ENCODE data around the gene PRX.
"Not testable (repeated sequence)": the region's sequence is repeated elsewhere in the genome, so short reads cannot be mapped to it uniquely, and the experiment has no call there.

Gene PRX

DNA sequence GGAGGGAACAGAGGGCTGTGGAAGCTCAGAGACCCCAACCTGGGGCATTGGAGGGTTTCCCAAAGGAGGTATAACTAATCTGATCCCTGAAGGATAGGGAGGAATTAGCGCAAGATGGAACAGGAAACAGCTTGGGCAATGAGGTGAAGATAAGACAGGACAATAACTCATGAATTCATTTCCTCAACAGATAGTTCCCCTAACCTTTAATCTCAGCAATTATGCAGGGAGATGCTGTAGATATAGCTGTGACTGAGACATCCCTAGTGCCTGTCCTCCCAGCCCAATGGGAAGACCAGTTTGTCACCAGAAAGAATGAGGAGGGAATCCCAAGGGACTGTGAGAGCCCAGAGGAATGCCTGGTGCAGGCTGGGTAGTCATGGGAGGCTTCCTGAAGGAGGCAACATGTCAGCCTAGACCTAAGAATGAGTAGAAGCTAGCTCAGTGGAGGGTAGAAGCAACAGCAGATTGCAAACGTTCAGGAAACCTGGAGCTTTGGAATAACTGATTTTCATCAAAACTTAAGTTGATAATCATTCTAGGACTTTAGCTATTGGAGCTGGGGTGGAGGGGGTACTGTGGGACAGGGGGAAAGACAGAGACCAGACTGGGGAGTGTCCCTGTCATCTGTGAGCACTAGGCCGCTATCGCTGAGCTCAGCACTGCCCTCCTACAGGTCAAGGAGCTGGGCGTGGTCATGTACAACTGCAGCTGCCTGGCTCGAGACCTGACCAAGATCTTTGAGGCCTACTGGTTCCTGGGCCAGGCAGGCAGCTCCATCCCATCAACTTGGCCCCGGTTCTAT is 42.0 kb downstream of the PRX start:
- TF ChIP-seq, protein P1, sequence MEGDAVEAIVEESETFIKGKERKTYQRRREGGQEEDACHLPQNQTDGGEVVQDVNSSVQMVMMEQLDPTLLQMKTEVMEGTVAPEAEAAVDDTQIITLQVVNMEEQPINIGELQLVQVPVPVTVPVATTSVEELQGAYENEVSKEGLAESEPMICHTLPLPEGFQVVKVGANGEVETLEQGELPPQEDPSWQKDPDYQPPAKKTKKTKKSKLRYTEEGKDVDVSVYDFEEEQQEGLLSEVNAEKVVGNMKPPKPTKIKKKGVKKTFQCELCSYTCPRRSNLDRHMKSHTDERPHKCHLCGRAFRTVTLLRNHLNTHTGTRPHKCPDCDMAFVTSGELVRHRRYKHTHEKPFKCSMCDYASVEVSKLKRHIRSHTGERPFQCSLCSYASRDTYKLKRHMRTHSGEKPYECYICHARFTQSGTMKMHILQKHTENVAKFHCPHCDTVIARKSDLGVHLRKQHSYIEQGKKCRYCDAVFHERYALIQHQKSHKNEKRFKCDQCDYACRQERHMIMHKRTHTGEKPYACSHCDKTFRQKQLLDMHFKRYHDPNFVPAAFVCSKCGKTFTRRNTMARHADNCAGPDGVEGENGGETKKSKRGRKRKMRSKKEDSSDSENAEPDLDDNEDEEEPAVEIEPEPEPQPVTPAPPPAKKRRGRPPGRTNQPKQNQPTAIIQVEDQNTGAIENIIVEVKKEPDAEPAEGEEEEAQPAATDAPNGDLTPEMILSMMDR (IDR thresholded peaks at IDR 0.05; ENCODE audit: low read depth, low read length) = no peak
- DNase-seq (ENCODE audit: low read depth in 2 of 2) = no peak
- H3K4me3 ChIP-seq (replicated peaks in 1 of 2; ENCODE audit: low read depth in 2 of 2, low read length in 2 of 2) = no peak overlapping the region

DNA sequence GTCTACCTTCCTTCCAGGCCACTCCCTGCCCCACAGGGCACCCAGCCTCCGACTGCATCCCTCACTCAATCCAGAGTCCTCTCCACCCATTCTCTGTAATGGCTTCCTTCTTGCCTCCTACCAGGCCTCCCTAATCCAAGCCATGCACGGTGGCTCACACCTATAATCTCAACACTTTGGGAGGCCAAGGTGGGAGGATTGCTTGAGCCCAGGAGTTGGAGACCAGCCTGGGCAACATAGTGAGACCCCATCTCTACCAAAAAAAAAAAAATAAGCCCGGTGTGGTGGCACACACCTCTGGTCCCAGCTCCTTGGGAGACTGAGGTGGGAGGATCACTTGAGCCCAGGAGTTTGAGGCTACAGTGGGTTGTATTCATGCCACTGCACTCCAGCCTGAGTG is 42.9 kb downstream of the PRX start:
- DNase-seq (ENCODE audit: low read depth in 2 of 2); H3K4me3 ChIP-seq (replicated peaks in 1 of 2; ENCODE audit: low read depth in 2 of 2, low read length in 2 of 2): not testable (repeated sequence)

DNA sequence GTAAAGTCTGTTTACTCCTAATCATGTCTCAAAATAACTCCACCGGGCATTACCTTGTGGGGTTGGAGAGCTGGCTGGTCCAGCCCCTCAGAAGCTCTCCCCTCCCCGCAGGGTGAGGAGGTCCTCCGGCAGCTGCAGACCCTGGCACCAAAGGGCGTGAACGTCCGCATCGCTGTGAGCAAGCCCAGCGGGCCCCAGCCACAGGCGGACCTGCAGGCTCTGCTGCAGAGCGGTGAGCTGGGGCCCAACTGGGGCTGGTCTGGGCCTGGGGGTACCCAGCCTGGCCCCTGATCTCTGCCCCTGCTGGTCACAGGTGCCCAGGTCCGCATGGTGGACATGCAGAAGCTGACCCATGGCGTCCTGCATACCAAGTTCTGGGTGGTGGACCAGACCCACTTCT is 43.4 kb downstream of the PRX start:
- no peak for DNase-seq (ENCODE audit: low read depth in 2 of 2)
- H3K4me3 ChIP-seq (replicated peaks in 1 of 2; ENCODE audit: low read depth in 2 of 2, low read length in 2 of 2) = no peak overlapping the region
- TF ChIP-seq, protein P1 (IDR thresholded peaks at IDR 0.05; ENCODE audit: low read depth, low read length) = no peak

DNA sequence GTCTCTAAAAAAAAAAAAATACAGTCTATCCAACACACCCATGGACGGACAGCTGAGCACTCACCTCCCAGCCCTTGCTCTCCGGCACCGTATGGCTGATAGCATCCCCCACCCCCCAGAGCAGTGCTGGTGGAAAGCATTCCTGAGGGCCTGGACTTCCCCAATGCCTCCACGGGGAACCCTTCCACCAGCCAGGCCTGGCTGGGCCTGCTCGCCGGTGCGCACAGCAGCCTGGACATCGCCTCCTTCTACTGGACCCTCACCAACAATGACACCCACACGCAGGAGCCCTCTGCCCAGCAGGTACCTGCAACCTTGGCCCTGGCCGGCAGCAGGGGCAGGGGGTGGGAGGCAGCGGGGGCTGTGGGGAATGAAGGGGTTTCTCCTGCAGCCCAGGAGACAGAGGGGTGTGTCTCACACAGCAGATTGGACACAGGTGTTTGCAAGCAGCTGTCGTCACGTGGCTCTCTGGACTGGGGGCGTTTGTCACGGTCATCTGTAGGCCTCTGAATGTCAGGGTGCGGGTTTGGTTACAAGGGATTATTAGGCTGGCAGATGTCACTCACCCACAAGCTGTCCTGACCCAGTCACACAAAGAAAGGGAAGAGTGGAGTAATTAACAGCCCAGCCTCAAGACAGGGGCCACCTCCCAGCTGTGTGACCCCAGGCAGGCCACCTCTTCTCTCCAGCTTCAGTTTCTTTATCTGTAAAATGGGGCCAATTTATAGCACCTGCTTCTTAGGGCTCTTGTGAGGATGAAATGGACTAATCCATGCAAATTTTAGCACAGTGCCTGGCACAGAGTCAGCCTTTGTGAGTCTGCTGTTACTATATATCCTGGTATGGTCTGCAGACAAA is 45.4 kb downstream of the PRX start:
- no peak for DNase-seq (ENCODE audit: low read depth in 2 of 2)
- TF ChIP-seq, protein P1 (IDR thresholded peaks at IDR 0.05; ENCODE audit: low read depth, low read length) = no peak
- no peak overlapping the region for H3K4me3 ChIP-seq (replicated peaks in 1 of 2; ENCODE audit: low read depth in 2 of 2, low read length in 2 of 2)

DNA sequence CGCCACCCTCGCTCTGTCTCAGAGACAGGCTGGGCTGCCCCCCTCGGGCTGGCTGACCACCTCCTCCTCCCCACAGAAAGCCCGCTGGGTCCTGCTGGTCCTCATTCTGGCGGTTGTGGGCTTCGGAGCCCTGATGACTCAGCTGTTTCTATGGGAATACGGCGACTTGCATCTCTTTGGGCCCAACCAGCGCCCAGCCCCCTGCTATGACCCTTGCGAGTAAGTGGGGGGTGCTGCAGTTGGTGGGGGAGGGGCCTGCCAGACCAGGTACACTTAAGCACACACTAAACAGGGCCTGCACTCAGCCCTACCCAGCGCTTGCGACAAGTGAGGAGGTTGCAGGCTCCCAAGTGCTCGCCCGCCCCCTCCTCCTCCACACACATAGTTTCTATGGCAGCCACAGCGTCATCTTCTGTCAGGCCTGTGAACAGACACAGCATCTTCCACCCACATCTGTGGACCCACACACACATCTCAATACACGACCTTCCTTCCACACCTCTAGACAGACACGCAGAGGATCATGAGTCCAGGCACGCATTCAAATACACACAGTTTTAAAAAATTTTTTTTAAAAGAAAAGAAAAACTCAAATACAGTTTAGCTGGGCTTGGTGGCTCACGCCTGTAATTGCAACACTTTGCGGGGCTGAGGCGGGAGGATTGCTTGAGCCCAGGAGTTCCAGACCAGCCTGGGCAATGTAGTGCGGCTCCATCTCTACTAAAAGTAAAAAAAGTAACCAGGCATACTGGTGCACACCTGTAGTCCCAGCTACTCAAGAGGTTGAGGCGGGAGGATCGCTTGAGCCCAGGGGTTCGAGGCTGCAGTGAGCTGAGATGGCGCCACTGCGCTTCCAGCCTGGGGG is 46.2 kb downstream of the PRX start:
- H3K4me3 ChIP-seq (replicated peaks in 1 of 2; ENCODE audit: low read depth in 2 of 2, low read length in 2 of 2) = peak overlapping the region in 1 of 2 donors; percentile 51
- TF ChIP-seq, protein P1 (IDR thresholded peaks at IDR 0.05; ENCODE audit: low read depth, low read length) = no peak
- DNase-seq (ENCODE audit: low read depth in 2 of 2) = peak in 1 of 2 donors; percentile 26

DNA sequence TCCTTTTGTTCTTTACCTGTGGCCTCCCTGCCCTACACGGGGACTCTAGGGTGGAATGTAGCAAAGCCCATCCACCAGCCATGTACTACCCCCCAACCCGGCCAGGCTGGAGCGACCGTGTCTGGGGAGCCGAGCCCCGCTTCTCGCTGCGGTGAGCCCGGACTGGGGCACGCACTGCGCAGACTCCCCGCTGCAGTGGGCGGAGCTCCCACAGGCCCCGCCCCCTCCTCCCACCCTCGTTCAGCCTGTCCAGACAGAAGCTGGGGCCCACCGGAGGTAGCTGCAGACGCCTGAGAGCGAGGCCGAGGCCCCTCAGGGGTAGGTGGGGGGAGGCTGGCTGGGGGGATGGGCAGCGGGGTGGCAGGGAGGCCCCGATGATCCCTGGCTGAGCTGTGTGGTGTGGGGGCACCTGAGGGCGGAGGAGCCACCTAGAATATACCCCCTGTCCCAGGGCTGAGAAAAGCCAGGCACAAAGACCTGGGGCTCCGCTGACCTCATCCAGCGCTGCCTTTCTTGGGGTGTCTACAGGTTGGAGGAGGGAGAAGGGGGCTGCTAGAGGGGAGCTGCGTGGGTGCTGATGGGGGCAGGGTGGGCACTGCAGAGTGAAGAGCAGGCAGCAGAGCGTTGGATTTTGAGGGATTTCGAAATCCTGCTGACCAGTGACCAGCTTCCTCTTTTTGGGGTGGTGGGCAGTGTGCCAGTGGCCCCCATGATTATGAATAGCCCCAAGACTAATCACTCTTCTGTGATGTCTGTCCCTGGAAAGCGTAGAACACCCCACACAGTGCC is 47.4 kb downstream of the PRX start:
- DNase-seq (ENCODE audit: low read depth in 2 of 2) = peak; percentile 42 to 84
- H3K4me3 ChIP-seq (replicated peaks in 1 of 2; ENCODE audit: low read depth in 2 of 2, low read length in 2 of 2) = peak overlapping the region; percentile 35 to 51
- TF ChIP-seq, protein P1 (IDR thresholded peaks at IDR 0.05; ENCODE audit: low read depth, low read length) = no peak

Data from cardiac fibroblast (primary cell).